Tibial nerve (tissue), 4 donors: ENCODE measurements around the gene TENM3. TPM values are rescaled to one million over a fixed set of nuclear protein-coding genes. Genes with fewer than 3 reads are reported as not detected.

Source experiments
- DNase-seq, 2 donors: peaks; one replicate each; pipeline ENCODE4 v3.0.0-alpha.2; 2019; ENCODE audit warnings: low spot score in 2 of 2
- H3K27ac ChIP-seq, 4 donors: fragments of 200-600 bp; sonication (generic) in 3 of 4; one replicate each; pipeline ENCODE4 v1.5.1; 2017 to 2019; ENCODE audit warnings: mild to moderate bottlenecking in 1 of 4
- H3K27me3 ChIP-seq, 2 donors: fragments of 200-600 bp; sonication (generic) in 1 of 2; one replicate each; pipeline versions ENCODE4 v1.5.1 to v1.6.0; 2017 to 2019
- H3K36me3 ChIP-seq, 3 donors: fragments of 200-600 bp; sonication (generic); one replicate each; pipeline ENCODE4 v1.5.1; 2018 to 2019
- H3K4me1 ChIP-seq, 4 donors: fragments of 200-600 bp; sonication (generic) in 3 of 4; one replicate each; pipeline ENCODE4 v1.5.1; 2017 to 2019
- H3K4me3 ChIP-seq, 4 donors: fragments of 200-600 bp; sonication (generic) in 3 of 4; one replicate each; pipeline ENCODE4 v1.5.1; 2017 to 2019; ENCODE audit warnings: mild to moderate bottlenecking in 1 of 4, moderate library complexity in 1 of 4
- H3K9me3 ChIP-seq, 4 donors: fragments of 200-600 bp; sonication (generic) in 3 of 4; one replicate each; pipeline ENCODE4 v1.5.1; 2017 to 2019
- CTCF ChIP-seq, 5 experiments: fragments of 200-600 bp in 3 of 5; fragments of 450-650 bp in 2 of 5; sonication (generic) in 3 of 5; IDR thresholded peaks; one replicate each; pipeline ENCODE4 v1.5.1; 2016 to 2019; ENCODE audit warnings: antibody characterized with exemption in 5 of 5, mild to moderate bottlenecking in 3 of 5, moderate library complexity in 2 of 5
- EP300 ChIP-seq, 2 donors: sonication (generic); formaldehyde crosslinking; IDR thresholded peaks; one replicate each; pipeline ENCODE4 v1.6.1; 2017; ENCODE audit warnings: antibody characterized with exemption in 2 of 2, mild to moderate bottlenecking in 1 of 2
- POLR2A ChIP-seq, 2 donors: fragments of 450-650 bp; IDR thresholded peaks; one replicate each; pipeline ENCODE4 v1.6.1; 2017; ENCODE audit warnings: antibody characterized with exemption in 2 of 2, mild to moderate bottlenecking in 2 of 2, moderate library complexity in 2 of 2
- WGBS, 2 donors: methylation state at CpG; one replicate each; pipeline ENCODE4 v1.1.5; 2018; 5-methylcytosine and 5-hydroxymethylcytosine counted together
- total RNA-seq, 4 donors: library from RNA; depleted of rRNA; stranded (reverse); fragments of >200 nt; gene quantifications; one replicate each; pipeline ENCODE4 v1.1.0, GENCODE V29; 2016

TENM3 gene
- total RNA-seq, 4 donors from 2014 or later, result 19.0 to 60.5 (median 29.4) TPM

- TF ChIP-seq EP300 (IDR thresholded peaks at IDR 0.05), result no peak
- TF ChIP-seq CTCF (IDR thresholded peaks at IDR 0.05), result no peak
- no peak for TF ChIP-seq POLR2A (IDR thresholded peaks at IDR 0.05)
- peaks cover 0 to 23% (median 3%) of the 10 kb centered on the region in 3 donors for H3K36me3 ChIP-seq
- no peaks in the 10 kb centered on the region for H3K27me3 ChIP-seq
- no peaks in the 10 kb centered on the region for H3K4me1 ChIP-seq
- H3K4me3 ChIP-seq, result no peak overlapping the region
- no peaks in the 10 kb centered on the region for H3K9me3 ChIP-seq
- H3K27ac ChIP-seq, result no peak overlapping the region
- 68 to 72% methylated on average over 8 of the region's 8 CpGs for WGBS, 2 donors
- no peak for DNase-seq
These were observed 505.1 kb downstream of the TENM3 start for GRCh38 chr4:182748283-182748682.

GRCh38 chr4:182748949-182749348, 505.7 kb downstream of the TENM3 start:
- Histone ChIP-seq H3K4me1 (no peaks in the 10 kb centered on the region), H3K4me3 (no peak overlapping the region), H3K27me3 (no peaks in the 10 kb centered on the region), H3K9me3 (no peaks in the 10 kb centered on the region), H3K36me3 (peaks cover 0 to 23% (median 3%) of the 10 kb centered on the region in 3 donors), H3K27ac (no peak overlapping the region)
- WGBS, 2 donors, result 74% methylated on average over 2 of the region's 2 CpGs
- TF ChIP-seq CTCF (IDR thresholded peaks at IDR 0.05), result no peak
- no peak for TF ChIP-seq POLR2A (IDR thresholded peaks at IDR 0.05)
- no peak for TF ChIP-seq EP300 (IDR thresholded peaks at IDR 0.05)
- DNase-seq, result no peak

GRCh38 chr4:182749667-182750167, 506.5 kb downstream of the TENM3 start:
- TF ChIP-seq POLR2A (IDR thresholded peaks at IDR 0.05) (no peak), CTCF (IDR thresholded peaks at IDR 0.05) (no peak), EP300 (IDR thresholded peaks at IDR 0.05) (no peak)
- Histone ChIP-seq H3K4me3 (no peak overlapping the region), H3K27me3 (no peaks in the 10 kb centered on the region), H3K9me3 (no peaks in the 10 kb centered on the region), H3K27ac (no peak overlapping the region), H3K36me3 (peaks cover 0 to 27% (median 3%) of the 10 kb centered on the region in 3 donors), H3K4me1 (no peaks in the 10 kb centered on the region)
- no peak for DNase-seq
- WGBS, 2 donors, result 88 to 97% methylated on average over 1 of the region's 1 CpG

- Histone ChIP-seq H3K27ac (no peak overlapping the region), H3K36me3 (peaks cover 0 to 29% (median 3%) of the 10 kb centered on the region in 3 donors), H3K4me3 (no peak overlapping the region), H3K9me3 (no peaks in the 10 kb centered on the region), H3K4me1 (no peaks in the 10 kb centered on the region), H3K27me3 (no peaks in the 10 kb centered on the region)
- no peak for DNase-seq
- TF ChIP-seq POLR2A (IDR thresholded peaks at IDR 0.05) (no peak), EP300 (IDR thresholded peaks at IDR 0.05) (no peak), CTCF (IDR thresholded peaks at IDR 0.05) (no peak)
- WGBS, 2 donors, result 73 to 76% methylated on average over 2 of the region's 2 CpGs
These were observed 509.1 kb downstream of the TENM3 start for GRCh38 chr4:182752158-182752910.

GRCh38 chr4:182754895-182755294, 511.7 kb downstream of the TENM3 start:
- H3K27me3 ChIP-seq, result no peaks in the 10 kb centered on the region
- no peak for DNase-seq
- no peak for TF ChIP-seq POLR2A (IDR thresholded peaks at IDR 0.05)
- TF ChIP-seq EP300 (IDR thresholded peaks at IDR 0.05), result no peak
- no peak for TF ChIP-seq CTCF (IDR thresholded peaks at IDR 0.05)
- no peak overlapping the region for H3K27ac ChIP-seq
- 95 to 97% methylated on average over 5 of the region's 5 CpGs for WGBS, 2 donors
- no peaks in the 10 kb centered on the region for H3K9me3 ChIP-seq
- peaks cover 0 to 29% (median 3%) of the 10 kb centered on the region in 3 donors for H3K36me3 ChIP-seq
- H3K4me3 ChIP-seq, result no peak overlapping the region
- H3K4me1 ChIP-seq, result no peaks in the 10 kb centered on the region
